NCI-H510A treated with DMSO at 0.1 percent for 48 hours (cell line): ENCODE data around the gene METTL2A.
"Not testable (repeated sequence)": the region's sequence is repeated elsewhere in the genome, so short reads cannot be mapped to it uniquely, and the experiment has no call there.

Source experiments
- DNase-seq: peaks from one replicate; lab custom pipeline; 2025; lab: John Stamatoyannopoulos, UW

The METTL2A gene

GRCh38 chr17:62473030-62473982 is 49.6 kb downstream of the METTL2A start:
- not testable (repeated sequence) for DNase-seq

- not testable (repeated sequence) for DNase-seq
These were observed 53.4 kb downstream of the METTL2A start for GRCh38 chr17:62477111-62477510.

GRCh38 chr17:62477718-62478408 is 54.2 kb downstream of the METTL2A start:
- DNase-seq = not testable (repeated sequence)

GRCh38 chr17:62478424-62478879 is 54.8 kb downstream of the METTL2A start, which contains the start of gene TLK2:
TLK2 (plus strand) TSS chr17:62478825; CDS start chr17:62481126, 2,301 bp downstream.
- DNase-seq = peak; percentile 36

GRCh38 chr17:62478880-62479638 is 55.4 kb downstream of the METTL2A start:
- DNase-seq = not testable (repeated sequence)

- DNase-seq = peak; percentile 21
These were observed 56.1 kb downstream of the METTL2A start for GRCh38 chr17:62479639-62480258.

GRCh38 chr17:62482553-62482952 is 58.9 kb downstream of the METTL2A start:
- not testable (repeated sequence) for DNase-seq

- not testable (repeated sequence) for DNase-seq
These were observed 67.3 kb downstream of the METTL2A start for GRCh38 chr17:62490990-62491389.

GRCh38 chr17:62493049-62493655 is 69.5 kb downstream of the METTL2A start:
- DNase-seq = not testable (repeated sequence)

GRCh38 chr17:62494073-62494472 is 70.4 kb downstream of the METTL2A start:
- not testable (repeated sequence) for DNase-seq

- DNase-seq = not testable (repeated sequence)
These were observed 72.6 kb downstream of the METTL2A start for GRCh38 chr17:62496344-62496743.

GRCh38 chr17:62498796-62499195 is 75.1 kb downstream of the METTL2A start:
- not testable (repeated sequence) for DNase-seq
